HG03354 (cell line): ENCODE measurements around the gene TYW1.
A peak's percentile ranks its signal among the peaks of the same experiment; 100 is the strongest.
"Not testable (repeated sequence)": the region's sequence is repeated elsewhere in the genome, so short reads cannot be mapped to it uniquely, and the experiment has no call there.

ENCODE experiments used
- ATAC-seq: cut with Tn5 transposase; IDR thresholded peaks from one replicate; pipeline ENCODE4 v1.9.1; 2021; ENCODE audit warnings: mild to moderate bottlenecking; ENCODE audit not compliant: unreplicated experiment, poor library complexity, severe bottlenecking

The TYW1 gene

DNA sequence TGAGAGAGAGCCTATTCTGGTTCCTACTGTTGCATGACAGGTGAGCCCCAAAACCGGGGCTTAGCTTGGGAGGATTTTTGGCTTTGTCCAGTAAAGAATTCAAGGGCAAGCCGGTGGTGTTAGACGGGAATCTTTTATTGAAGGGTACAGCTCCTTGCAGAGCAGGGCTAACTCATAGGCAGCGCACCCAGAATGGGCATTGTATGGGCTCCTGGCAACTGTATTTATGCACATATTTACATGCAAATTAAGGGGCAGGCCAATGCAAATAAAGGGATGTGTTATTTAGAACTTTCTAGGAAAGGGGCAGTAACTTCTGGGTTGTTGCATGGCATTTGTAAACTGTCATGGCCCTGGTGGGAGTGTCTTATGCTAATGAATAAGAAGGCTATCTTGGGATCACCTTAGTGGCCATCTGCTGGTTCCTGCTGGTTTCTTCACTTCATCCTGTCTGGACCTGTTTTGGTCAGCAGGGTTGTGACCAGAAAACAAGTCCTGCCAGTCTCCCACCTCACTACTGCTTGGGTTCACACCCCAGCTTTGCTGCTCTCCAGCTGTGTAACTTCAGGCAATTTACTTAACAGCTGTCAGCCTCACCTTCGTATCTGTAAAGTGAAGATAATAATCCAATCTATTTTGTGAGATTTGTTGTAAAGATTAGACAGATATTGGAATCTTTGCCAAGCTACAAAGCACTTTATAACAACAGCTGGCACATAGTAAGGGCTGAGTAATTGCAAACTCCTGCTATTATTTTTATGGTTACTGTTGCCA is 182.5 kb downstream of the TYW1 start:
- ATAC-seq = not testable (repeated sequence)

DNA sequence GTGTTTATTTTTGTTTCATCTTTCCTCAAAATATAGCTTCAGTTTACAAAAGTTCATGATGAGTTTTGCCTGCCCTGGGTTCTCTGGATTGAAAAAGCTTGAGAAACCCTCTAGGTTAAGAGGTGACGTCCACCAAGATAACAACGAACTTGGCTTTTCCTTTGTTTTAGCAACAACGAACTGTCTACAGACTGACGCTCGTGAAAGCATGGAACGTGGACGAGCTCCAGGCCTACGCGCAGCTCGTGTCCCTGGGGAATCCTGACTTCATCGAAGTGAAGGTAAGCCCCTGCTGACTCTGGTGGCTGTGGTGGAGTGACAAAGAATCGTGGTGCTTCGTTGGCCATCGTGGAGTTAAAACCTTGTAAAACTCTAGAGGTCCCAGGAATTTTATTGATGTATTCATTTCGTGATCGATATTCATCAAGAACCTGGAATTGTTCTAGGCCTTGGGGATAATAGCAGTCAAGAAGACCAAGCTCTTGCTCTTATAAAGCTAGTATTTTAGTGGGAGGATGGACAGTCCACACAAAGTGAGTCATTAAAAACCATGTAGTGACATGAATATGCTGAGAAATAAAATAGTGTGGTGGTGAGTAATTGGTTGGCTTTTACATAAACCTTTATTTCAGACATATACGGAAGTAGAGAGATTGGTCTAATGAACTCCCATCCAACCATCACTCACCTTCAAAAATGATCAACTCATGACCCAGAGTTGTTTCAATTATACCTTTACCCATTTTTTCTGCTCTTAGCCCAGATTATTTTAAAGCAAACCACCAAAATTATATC is 186.5 kb downstream of the TYW1 start:
- ATAC-seq = not testable (repeated sequence)

DNA sequence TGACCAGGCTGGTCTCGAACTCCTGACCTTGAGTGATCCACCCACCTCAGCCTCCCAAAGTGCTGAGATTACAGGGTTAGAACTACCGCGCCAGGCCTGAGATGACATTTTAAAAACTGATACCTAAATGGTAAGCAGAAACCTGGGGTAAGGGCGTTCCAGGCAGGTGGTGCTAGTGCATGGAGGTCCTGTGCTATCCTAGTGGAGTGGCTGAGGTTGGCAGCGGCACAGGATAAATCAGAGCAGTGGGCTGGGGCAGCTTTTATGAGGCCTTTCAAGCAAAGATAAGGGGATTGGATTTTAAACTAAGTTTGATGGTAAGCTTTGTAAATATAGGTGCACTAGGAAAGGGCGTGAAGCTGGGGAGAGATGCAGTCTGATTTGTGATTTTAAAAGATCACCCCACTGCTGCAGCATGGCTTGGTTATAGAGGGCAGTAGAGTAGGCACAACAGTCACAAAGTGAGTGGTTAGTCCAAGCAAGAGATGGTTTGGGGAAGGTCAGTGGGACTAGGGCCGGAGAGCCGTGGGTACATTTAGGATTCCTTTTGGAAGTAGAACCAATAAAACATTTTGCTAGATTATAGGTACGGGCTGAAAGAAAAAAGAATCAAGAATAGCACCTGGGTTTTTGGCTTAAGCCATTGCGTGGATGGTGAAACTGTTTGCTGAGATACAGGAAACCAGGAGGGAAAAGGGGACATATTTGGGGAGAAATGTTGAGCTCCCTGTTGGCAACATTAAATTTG is 188.5 kb downstream of the TYW1 start:
- ATAC-seq = not testable (repeated sequence)

DNA sequence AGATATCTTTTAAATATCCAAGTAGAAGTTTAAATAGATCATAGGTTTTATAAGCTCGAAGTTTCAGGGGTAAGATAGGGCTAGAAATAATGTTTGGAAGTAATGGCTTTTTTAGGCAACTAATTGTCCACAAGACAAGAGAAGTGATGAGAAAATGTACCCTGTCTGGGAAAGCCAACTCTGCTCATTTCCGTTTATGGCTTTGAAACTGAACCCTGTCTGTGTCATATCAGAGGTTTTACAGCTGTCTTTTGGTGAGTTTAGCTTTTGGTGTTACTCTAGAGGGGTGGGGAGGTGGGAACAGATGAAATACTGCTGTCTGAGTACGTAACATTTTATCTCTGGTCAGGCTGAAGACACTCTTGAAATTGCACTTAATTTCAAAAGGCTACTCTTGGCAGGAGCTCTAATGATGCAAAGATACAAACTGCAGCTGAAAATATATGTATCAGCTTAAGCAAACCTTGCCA is 189.1 kb downstream of the TYW1 start:
- ATAC-seq = peak; percentile 81

DNA sequence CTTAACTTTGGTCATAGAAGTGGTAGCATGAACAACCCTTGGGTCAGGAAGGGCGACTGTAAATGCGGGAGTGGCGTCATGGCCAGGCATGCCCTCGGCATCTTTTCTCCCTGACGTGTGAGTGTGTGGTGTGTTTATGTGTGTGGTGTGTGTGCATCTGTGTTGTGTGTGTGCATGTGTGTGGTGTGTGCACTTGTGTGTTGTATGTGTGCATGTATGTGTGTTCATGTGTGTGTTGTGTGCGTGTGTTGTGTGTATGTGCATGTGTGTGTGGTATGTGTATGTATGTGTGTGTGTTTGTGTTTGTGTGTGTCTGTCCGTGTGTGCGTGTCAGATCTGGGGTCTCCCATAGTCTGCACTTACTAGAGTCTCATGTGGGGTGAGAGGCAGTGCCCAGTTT is 192.5 kb downstream of the TYW1 start:
- not testable (repeated sequence) for ATAC-seq

DNA sequence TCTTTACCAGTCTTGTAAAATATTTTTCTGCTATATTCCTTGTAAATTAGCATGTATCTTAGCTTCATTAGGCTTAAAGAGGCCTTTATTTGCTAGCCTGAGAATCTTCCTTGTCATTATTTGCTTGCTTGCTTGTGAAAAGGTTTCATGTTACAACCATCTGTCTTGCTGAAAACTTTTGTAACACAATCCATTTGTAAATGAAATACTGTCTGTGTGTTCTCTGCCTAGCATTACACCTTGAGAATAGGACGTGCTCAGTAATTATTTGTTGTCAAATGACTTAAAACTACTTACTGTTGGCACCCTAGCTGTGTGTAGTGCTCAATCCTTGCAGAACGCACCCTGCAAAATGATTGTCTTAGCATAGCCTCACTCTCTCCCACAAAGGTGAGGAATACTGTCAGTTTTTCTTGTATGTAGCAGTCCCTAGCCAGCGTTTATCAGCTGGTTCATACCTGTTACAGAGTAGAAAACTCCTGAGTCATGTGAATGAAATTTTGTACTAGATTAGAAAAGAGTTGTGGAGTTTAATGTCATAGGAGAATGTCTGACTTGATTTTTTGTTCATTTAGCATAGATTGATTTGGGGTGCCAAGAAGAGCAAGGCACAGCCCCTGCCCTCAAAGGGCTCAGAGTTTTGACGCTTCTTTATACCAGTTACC is 193.3 kb downstream of the TYW1 start:
- ATAC-seq = not testable (repeated sequence)

DNA sequence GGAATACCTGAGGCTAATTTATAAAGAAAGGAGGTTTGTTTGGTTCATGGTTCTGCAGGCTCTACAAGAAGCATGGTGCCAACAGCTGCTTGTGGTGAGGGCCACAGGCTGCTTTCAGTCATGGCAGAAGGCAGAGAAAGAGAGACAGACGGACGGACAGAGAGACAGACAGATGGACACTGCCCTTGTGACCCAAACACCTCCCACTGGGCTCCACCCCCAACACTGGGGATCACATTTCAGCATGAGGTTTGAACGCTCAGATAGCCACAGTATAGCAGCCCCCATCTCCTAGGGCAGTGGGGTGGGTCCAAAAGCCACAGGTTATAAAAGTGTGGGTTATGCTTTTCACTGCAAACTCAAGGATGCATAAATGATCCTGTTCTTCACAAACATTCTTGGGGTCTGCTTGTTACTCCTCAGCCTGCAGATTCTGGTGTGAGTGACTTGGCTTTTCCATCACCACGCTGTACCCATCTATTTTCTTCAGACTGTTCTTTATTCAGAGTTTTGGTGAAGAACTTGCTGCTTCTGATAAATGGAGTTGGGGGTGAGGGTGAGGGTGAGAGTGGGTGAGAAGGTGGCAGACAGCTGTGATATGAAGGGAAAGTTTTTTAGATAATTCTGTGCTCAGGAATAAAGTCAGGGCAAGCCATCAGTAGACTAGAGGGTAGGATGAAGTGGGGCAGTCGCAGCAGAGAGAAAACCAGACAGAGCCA is 194.5 kb downstream of the TYW1 start:
- not testable (repeated sequence) for ATAC-seq

DNA sequence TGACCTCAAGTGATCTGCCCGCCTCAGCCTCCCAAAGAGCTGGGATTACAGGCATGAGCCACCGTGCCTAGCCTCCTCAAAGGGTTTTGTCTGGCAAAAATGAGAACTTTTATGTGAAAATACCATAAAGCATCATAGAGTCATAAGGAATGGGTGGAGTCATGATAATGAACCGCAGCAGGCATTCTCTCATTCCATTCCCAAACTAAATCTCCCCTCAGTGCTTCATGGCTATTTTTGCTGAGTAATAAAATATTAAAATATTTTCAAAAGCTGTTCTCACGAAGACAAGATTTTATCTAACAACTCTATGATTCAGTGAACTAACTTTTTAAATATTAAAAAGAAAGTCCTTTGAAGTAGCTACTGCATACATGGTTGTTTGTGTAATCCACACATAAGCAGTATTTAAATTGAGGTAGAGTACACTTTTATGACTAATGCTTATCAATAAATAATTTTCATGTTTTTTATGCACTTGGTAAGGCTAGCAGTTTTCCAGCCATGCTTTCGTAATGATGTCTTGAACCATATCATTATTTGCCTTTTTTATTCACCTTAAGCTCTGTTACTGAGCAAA is 195.6 kb downstream of the TYW1 start:
- not testable (repeated sequence) for ATAC-seq

DNA sequence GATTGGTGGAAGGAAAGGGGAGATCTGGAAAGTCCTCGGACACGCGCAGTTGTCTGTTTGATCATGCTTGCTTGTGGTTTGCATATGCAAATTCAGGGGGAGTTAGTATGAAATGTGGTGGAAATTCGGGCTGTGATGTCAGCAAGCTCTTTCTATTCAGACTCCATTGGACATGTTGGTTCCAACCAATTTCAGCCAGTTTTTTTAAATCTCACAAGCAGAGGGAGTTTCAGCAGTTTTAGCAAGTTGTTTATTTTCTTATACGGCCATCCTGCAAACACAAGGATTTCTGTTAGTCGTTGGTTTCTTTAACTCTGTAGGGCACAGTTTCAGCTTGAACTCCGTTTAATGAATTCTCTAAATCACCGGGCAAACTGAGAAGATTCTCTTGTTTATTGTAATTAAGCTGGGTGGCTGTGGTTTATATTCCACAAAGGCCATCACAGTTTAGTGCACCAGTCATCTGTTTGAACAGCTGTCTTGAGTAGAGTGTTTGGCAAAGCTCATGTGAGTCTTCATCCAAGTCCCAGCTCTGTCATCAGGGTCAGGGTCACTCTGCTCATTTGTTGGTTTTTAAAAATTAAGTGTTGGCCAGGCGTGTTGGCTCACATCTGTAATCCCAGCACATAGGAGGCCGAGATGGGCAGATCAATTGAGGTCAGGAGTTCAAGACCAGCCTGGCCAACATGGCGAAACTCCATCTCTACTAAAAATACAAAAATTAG is 196.4 kb downstream of the TYW1 start:
- ATAC-seq = not testable (repeated sequence)

DNA sequence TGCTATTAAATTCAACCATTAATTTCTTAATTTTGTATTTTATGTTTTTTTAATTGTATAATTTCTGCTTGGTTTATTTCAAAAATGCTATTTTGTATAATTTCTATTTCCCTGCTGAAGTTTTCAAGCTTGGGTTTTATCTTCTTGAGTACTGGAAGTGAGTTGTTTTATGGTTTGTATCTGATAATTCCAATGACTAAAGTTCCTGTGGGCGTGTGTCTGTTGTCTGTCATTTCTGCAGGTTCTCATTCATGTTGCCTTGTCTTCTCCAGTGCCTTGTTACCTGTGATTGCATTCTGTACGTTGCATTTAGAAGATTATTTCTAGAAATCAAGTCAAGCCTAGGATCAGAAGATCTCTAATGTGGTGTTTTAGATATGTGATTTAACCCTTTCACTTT is 199.5 kb downstream of the TYW1 start:
- not testable (repeated sequence) for ATAC-seq

DNA sequence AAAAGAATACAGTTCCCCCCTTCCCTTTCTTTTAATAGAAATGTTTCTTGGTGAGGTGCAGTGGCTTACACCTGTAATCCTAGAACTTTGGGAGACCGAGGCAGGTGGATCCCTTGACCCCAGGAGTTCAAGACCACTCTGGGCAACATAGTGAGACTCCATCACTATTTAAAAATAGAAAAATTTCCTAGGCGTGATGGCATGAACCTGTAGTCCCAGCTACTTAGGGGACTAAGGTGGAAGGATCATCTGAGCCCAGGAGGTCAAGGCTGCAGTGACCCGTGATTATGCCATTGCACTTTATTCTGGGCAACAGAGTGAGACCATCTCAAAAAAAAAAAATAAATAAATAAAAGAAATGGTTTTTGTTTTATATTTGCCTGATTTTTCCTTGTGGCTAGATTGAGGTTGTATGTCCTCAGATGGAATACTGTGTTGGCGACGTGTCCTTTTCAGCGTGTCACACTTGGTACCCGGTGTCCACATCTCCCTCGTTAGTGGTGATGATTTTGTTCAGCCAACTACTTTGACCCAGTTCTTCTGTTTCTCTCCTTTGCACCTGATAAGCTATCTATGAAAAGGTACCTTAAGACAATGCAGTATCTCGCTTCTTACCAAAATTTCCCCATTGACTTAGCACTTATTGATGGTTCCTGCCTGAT is 202.4 kb downstream of the TYW1 start:
- ATAC-seq = not testable (repeated sequence)

DNA sequence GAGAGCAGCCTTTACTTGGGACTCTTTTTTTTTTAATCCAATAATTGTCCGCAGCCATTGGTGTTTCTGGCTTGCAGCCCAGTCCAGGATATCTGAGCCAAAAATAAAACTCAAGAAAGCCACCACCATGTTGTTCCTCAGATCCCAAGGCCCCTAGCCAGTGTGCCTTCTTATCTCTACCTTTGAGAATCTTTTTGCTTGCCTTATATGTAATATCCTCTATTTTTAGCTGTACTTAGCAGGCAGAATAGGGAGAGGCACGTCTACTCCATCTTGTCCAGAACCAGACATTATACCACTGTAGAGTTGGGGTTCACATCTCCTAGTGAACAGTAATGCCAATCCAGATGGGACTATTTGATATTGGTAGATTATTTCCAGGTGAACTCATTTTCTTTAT is 209.1 kb downstream of the TYW1 start:
- ATAC-seq = not testable (repeated sequence)

DNA sequence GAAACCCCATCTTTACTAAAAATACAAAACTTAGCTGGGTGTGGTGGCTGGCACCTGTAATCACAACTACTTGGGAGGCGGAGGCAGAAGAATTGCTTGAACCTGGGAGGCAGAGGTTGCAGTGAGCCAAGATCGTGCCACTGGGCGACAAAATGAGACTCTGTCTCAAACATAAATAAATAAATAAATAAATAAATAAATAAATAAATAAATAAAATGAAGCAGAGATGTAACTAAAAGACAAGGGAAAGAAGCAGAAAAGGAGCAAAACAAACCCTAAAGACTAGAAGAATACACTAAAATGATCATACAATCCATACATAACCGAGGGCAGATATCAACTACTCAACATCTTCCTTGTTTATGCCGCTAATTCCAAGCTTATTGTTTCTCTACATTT is 209.8 kb downstream of the TYW1 start:
- ATAC-seq = no peak

DNA sequence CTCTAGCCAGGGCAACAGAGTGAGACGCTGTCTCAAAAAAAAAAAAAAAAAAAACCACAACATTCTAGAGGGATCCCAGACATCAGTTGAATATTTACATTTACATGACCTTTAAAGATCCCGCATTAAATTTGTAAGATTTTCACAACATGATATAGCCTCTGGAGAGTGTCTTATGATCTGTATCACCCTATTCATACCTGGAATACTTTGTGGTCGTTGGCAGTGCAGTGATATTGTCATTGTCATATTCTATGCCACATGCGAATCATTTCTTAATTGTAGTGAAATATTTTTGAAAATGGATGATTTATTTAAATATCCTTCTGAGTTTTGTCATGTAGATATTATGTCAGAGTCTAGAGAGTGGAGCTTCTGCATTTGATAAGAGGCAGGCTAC is 212.0 kb downstream of the TYW1 start:
- not testable (repeated sequence) for ATAC-seq

DNA sequence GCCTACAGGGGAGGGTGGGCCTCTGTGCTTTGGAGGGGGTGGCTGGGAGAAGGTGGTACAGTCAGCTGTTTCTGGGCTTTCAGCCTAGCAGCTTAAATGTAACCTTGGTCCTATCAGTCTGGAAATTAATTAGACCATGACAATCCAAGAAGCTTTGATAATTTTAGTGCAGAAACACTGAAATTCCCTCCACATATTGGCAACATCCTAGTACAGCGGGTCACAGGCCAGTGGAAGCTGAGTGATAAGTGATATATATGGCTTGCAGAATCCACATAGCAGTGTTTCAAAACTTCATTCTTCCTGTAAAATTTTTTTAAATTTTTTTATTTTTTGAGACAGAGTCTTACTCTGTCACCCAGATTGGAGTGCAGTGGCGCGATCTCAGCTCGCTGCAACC is 212.6 kb downstream of the TYW1 start:
- no peak for ATAC-seq

DNA sequence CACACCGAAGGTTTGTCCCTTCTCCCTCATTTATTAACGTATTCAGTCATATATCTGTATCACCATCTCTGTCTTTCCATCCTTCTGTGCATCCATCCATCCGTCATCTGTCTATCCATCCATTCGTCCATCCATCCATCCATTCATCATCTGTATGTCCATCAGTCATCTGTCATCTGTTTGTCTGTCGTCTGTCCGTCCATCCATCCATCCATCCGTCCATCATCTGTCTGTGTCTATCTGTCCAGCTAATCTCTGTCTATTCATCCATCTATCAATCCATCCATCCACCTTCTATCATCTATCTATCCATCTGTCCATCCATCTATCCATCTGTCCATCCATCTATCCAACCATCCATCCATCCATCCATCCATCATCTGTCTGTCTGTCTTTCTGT is 213.9 kb downstream of the TYW1 start:
- ATAC-seq = no peak

DNA sequence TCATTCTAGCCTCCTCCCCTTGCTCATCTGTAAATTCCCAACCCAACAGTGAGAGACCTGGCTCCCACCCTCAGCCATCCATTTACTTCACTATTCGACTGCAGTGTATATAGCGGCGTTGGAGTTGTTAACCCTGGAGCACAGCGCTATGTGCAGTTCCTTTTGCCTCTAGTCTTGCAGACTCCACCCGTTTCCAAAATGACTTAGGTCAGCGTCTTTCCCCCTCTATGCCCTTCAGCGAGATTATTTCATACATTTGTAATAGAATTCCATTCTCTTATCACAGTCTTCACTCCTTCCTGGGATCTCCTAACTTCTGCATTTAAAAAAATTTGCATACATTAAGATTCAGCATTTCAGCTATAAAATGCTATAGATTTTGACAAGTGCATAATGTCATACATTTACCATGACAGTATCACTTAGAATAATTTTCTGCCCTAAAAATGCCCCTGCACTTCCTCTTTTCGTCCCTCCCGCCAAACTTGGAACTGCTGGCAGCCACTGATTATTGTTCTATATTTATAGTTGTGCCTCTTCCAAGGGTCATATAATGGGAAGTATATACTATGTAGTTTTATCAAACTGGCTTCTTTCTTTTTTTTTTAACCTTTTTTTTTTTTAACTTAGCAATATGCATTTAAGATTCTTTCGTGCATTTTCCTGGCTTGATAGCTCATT is 215.2 kb downstream of the TYW1 start:
- not testable (repeated sequence) for ATAC-seq
